Left ventricle myocardium inferior (tissue), 1 donor: ENCODE results near the gene P2RY14. TPM values are rescaled to one million over a fixed set of nuclear protein-coding genes. Genes with fewer than 3 reads are reported as not detected.

Experiments
- DNase-seq: peaks from one replicate; pipeline ENCODE4 v3.0.0-alpha.2; 2020
- H3K27ac ChIP-seq: fragments of 200-600 bp; replicated peaks from 2 replicates; pipeline ENCODE4 v1.8.0; 2021
- H3K27me3 ChIP-seq: fragments of 200-600 bp; 2 replicates; pipeline ENCODE4 v1.8.0; 2021; ENCODE audit warnings: low read depth
- H3K36me3 ChIP-seq: fragments of 200-600 bp; 2 replicates; pipeline ENCODE4 v1.8.0; 2021
- H3K4me1 ChIP-seq: fragments of 200-600 bp; 2 replicates; pipeline ENCODE4 v1.8.0; 2021
- H3K4me3 ChIP-seq: fragments of 200-600 bp; 2 replicates; pipeline ENCODE4 v1.8.0; 2021; ENCODE audit warnings: mild to moderate bottlenecking, moderate library complexity
- H3K9me3 ChIP-seq: fragments of 200-600 bp; replicated peaks from 2 replicates; pipeline ENCODE4 v1.8.0; 2021
- CTCF ChIP-seq: fragments of 200-600 bp; IDR thresholded peaks from 2 replicates; pipeline ENCODE4 v1.8.0; 2021; ENCODE audit warnings: antibody characterized with exemption, mild to moderate bottlenecking, borderline replicate concordance
- intact Hi-C: fragments of 100-400 bp; cut with micrococcal nuclease; formaldehyde crosslinking; loops from one replicate; pipeline ENCODE4 v1.11.0; 2022
- total RNA-seq: library from RNA; stranded (reverse); fragmentation: NEBNext Ultra II Directional; extraction: Animal tissue kit (Norgen Biotek cat#: 25700); gene quantifications from one replicate; pipeline ENCODE4 v1.2.1, GENCODE V29; 2021
- donor health status: DM: no; HTN: yes; CAD: no; lungs with severe emphysema.

P2RY14 gene
- total RNA-seq, 1 donor from 2014 or later = 2.9 TPM

- H3K27ac ChIP-seq = peak overlapping the region; percentile 24
- no peak overlapping the region for H3K4me3 ChIP-seq
- intact Hi-C loops = no loop called here
- DNase-seq = no peak
- H3K4me1 ChIP-seq = peaks cover 33% of the 10 kb centered on the region
- H3K27me3 ChIP-seq = no peaks in the 10 kb centered on the region
- TF ChIP-seq CTCF = no peak
- H3K36me3 ChIP-seq = no peaks in the 10 kb centered on the region
- no peaks in the 10 kb centered on the region for H3K9me3 ChIP-seq
Observed at GRCh38 chr3:151216641-151217607, 61.4 kb downstream of the P2RY14 start.

GRCh38 chr3:151214459-151214858, 63.9 kb downstream of the P2RY14 start:
- Histone ChIP-seq H3K4me1 (peaks cover 32% of the 10 kb centered on the region), H3K27me3 (no peaks in the 10 kb centered on the region), H3K27ac (no peak overlapping the region), H3K9me3 (no peaks in the 10 kb centered on the region), H3K4me3 (no peak overlapping the region), H3K36me3 (no peaks in the 10 kb centered on the region)
- DNase-seq = no peak
- intact Hi-C loops = no loop called here
- TF ChIP-seq CTCF = no peak

GRCh38 chr3:151213881-151214280, 64.5 kb downstream of the P2RY14 start:
- intact Hi-C loops = no loop called here
- no peak for TF ChIP-seq CTCF
- DNase-seq = no peak
- Histone ChIP-seq H3K27me3 (no peaks in the 10 kb centered on the region), H3K9me3 (no peaks in the 10 kb centered on the region), H3K36me3 (no peaks in the 10 kb centered on the region), H3K27ac (no peak overlapping the region), H3K4me1 (peaks cover 27% of the 10 kb centered on the region), H3K4me3 (no peak overlapping the region)

GRCh38 chr3:151213151-151213550, 65.2 kb downstream of the P2RY14 start:
- H3K4me3 ChIP-seq = no peak overlapping the region
- peaks cover 22% of the 10 kb centered on the region for H3K4me1 ChIP-seq
- no peak for TF ChIP-seq CTCF
- intact Hi-C loops = no loop called here
- H3K9me3 ChIP-seq = no peaks in the 10 kb centered on the region
- H3K27ac ChIP-seq = no peak overlapping the region
- no peak for DNase-seq
- H3K36me3 ChIP-seq = no peaks in the 10 kb centered on the region
- no peaks in the 10 kb centered on the region for H3K27me3 ChIP-seq

- H3K27ac ChIP-seq = peak overlapping the region; percentile 43
- no peaks in the 10 kb centered on the region for H3K4me1 ChIP-seq
- H3K4me3 ChIP-seq = no peak overlapping the region
- DNase-seq = no peak
- no peaks in the 10 kb centered on the region for H3K27me3 ChIP-seq
- TF ChIP-seq CTCF = no peak
- intact Hi-C loops = no loop called here
- no peaks in the 10 kb centered on the region for H3K36me3 ChIP-seq
- no peaks in the 10 kb centered on the region for H3K9me3 ChIP-seq
Observed at GRCh38 chr3:151210676-151211381, 67.5 kb downstream of the P2RY14 start.
